Measurements from ENCODE around the gene FMN1. TPM values are rescaled to one million over a fixed set of nuclear protein-coding genes. Genes with fewer than 3 reads are reported as not detected.

The FMN1 gene
- total RNA-seq, 1 experiment from 2014 or later = 2.4 TPM

GRCh38 chr15:32829436-32829835, 365.1 kb downstream of the FMN1 start:
- H3K4me1 ChIP-seq (ENCODE audit: insufficient read depth, low read length) = peaks cover 75% of the 10 kb centered on the region
- H3K4me2 ChIP-seq (ENCODE audit: low read length) = peak overlapping the region; percentile 69

DNA sequence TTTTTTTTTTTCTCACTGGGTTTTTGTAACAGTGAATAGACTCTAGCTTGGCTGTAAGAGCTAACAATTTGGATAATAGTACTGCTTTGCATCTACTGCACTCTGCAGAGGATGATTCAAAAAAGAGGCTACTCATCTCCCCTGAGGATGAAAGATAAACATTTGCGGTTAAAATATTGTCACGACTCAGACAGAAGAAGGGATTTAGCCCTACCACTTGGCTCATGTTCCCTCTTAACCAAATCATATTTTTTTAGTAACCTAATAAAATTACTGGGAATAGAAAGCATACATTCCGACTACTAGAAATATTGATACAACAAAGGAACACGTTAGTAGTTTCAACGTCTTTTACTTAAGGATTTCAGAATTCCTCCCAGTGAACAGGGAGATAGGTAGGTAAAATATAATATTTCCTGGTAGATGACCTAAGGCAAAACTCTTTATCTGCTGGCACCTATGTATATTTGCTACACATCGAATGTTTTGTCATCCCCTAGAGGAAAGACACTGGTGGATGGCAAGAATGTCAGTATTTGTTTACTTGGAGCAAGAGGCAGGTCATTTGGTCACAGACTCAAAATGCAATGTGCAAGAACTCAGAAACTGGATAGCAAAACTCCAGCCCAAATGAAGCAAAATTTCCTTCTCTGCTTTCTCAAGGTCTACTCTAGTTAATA, 365.9 kb downstream of the FMN1 start:
- no peak for TF ChIP-seq EZH2 (IDR thresholded peaks at IDR 0.05; ENCODE audit: low read length, unreplicated experiment)
- TF ChIP-seq EZH2phosphoT487 (IDR thresholded peaks at IDR 0.05; ENCODE audit: borderline replicate concordance, low read length) = no peak
- TF ChIP-seq CTCF (conservative IDR thresholded peaks at IDR 0.05; ENCODE audit: low read depth, low read length) = no peak
- H3K4me1 ChIP-seq (ENCODE audit: insufficient read depth, low read length) = peaks cover 79% of the 10 kb centered on the region
- peaks cover 12% of the 10 kb centered on the region for H3F3A ChIP-seq (ENCODE audit: low read length, unreplicated experiment)
- H3K27ac ChIP-seq (ENCODE audit: low read length) = peak overlapping the region; percentile 95
- intact Hi-C loops (cut with micrococcal nuclease) = loop anchor here (1.0 to 5.0 kb wide), 5 partner anchors 26 to 154 kb away; no protein-coding TSS in a partner anchor
- ATAC-seq (peak; percentile 81), DNase-seq (peak; percentile 97)
- H4K20me1 ChIP-seq (ENCODE audit: low read length) = no peaks in the 10 kb centered on the region
- H3K9me2 ChIP-seq (replicated peaks; ENCODE audit: low read length) = no peaks in the 10 kb centered on the region
- H2AFZ ChIP-seq (ENCODE audit: low read length) = no peak overlapping the region
- CTCF ChIA-PET = interaction anchor here (0.6 to 1.0 kb wide), 7 partner anchors 14 to 231 kb away, joined by 3 to 5 read pairs (median 4); no protein-coding TSS in a partner anchor
- no peaks in the 10 kb centered on the region for H3K36me3 ChIP-seq (ENCODE audit: low read depth, low read length)
- POLR2A ChIA-PET (ENCODE audit: unreplicated experiment) = interaction anchor here (0.5 to 0.7 kb wide), 4 partner anchors 16 to 90 kb away, joined by 3 to 18 read pairs (median 8); no protein-coding TSS in a partner anchor
- no peaks in the 10 kb centered on the region for H3K9me3 ChIP-seq (ENCODE audit: low read length)
- BruUV-seq (replicated peaks) = no TSS peak
- peak overlapping the region; percentile 68 for H3K9ac ChIP-seq (ENCODE audit: low read length)
- no peaks in the 10 kb centered on the region for H3K79me2 ChIP-seq (ENCODE audit: low read length)
- H3K4me3 ChIP-seq (ENCODE audit: low read length) = peak overlapping the region; percentile 30; the same call in 1 of the 2 replicates
- no peaks in the 10 kb centered on the region for H3K27me3 ChIP-seq (ENCODE audit: low read length)
- peak overlapping the region; percentile 69 for H3K4me2 ChIP-seq (ENCODE audit: low read length)

More at GRCh38 chr15:32829436-32829835, 365.1 kb downstream of the FMN1 start:
- H4K20me1 ChIP-seq (ENCODE audit: low read length) = no peaks in the 10 kb centered on the region
- DNase-seq = peak; percentile 40
- TF ChIP-seq EZH2phosphoT487 (IDR thresholded peaks at IDR 0.05; ENCODE audit: borderline replicate concordance, low read length) (no peak), EZH2 (IDR thresholded peaks at IDR 0.05; ENCODE audit: low read length, unreplicated experiment) (no peak), CTCF (conservative IDR thresholded peaks at IDR 0.05; ENCODE audit: low read depth, low read length) (no peak)
- peak overlapping the region; percentile 68 for H3K9ac ChIP-seq (ENCODE audit: low read length)
- peak overlapping the region; percentile 30; the same call in 1 of the 2 replicates for H3K4me3 ChIP-seq (ENCODE audit: low read length)
- no peaks in the 10 kb centered on the region for H3K79me2 ChIP-seq (ENCODE audit: low read length)
- ATAC-seq = no peak
- no peak overlapping the region for H2AFZ ChIP-seq (ENCODE audit: low read length)
- H3K27ac ChIP-seq (ENCODE audit: low read length) = peak overlapping the region; percentile 95
- intact Hi-C loops (cut with micrococcal nuclease) = loop anchor here (5.0 kb wide), 2 partner anchors 97 to 153 kb away; no protein-coding TSS in a partner anchor
- H3K36me3 ChIP-seq (ENCODE audit: low read depth, low read length) = no peaks in the 10 kb centered on the region
- BruUV-seq (replicated peaks) = no TSS peak
- H3K9me2 ChIP-seq (replicated peaks; ENCODE audit: low read length) = no peaks in the 10 kb centered on the region
- CTCF ChIA-PET = no interaction called here
- POLR2A ChIA-PET (ENCODE audit: unreplicated experiment) = interaction anchor here (0.6 kb wide), 1 partner anchor 53 kb away, joined by 9 read pairs; no protein-coding TSS in a partner anchor
- no peaks in the 10 kb centered on the region for H3K9me3 ChIP-seq (ENCODE audit: low read length)
- no peaks in the 10 kb centered on the region for H3K27me3 ChIP-seq (ENCODE audit: low read length)
- peaks cover 12% of the 10 kb centered on the region for H3F3A ChIP-seq (ENCODE audit: low read length, unreplicated experiment)

- no TSS peak for BruUV-seq (replicated peaks)
- Histone ChIP-seq H3K9me2 (replicated peaks; ENCODE audit: low read length) (no peaks in the 10 kb centered on the region), H3K9ac (ENCODE audit: low read length) (0 out of 2 replicates have a peak overlapping the region, but pooled peaks have one; percentile 54), H3K79me2 (ENCODE audit: low read length) (no peaks in the 10 kb centered on the region), H4K20me1 (ENCODE audit: low read length) (no peaks in the 10 kb centered on the region), H3K4me1 (ENCODE audit: insufficient read depth, low read length) (peaks cover 72% of the 10 kb centered on the region), H3K4me3 (ENCODE audit: low read length) (no peak overlapping the region), H3K9me3 (ENCODE audit: low read length) (no peaks in the 10 kb centered on the region), H3K36me3 (ENCODE audit: low read depth, low read length) (no peaks in the 10 kb centered on the region), H3K27ac (ENCODE audit: low read length) (peak overlapping the region; percentile 95), H2AFZ (ENCODE audit: low read length) (no peak overlapping the region), H3K4me2 (ENCODE audit: low read length) (no peak overlapping the region), H3F3A (ENCODE audit: low read length, unreplicated experiment) (peaks cover 12% of the 10 kb centered on the region), H3K27me3 (ENCODE audit: low read length) (no peaks in the 10 kb centered on the region)
- TF ChIP-seq EZH2 (IDR thresholded peaks at IDR 0.05; ENCODE audit: low read length, unreplicated experiment) (no peak), CTCF (conservative IDR thresholded peaks at IDR 0.05; ENCODE audit: low read depth, low read length) (no peak), EZH2phosphoT487 (IDR thresholded peaks at IDR 0.05; ENCODE audit: borderline replicate concordance, low read length) (no peak)
- intact Hi-C loops (cut with micrococcal nuclease) = loop anchor here (5.0 kb wide), 2 partner anchors 94 to 156 kb away; no protein-coding TSS in a partner anchor
- POLR2A ChIA-PET (ENCODE audit: unreplicated experiment) = no interaction called here
- DNase-seq = no peak
- ATAC-seq = no peak
- CTCF ChIA-PET = no interaction called here
Measured at GRCh38 chr15:32826685-32827084, 367.8 kb downstream of the FMN1 start.

Data from PC-3 (cell line).